Astrocyte (in vitro differentiated cells and primary cell): ENCODE results near the gene NTRK3.

Experiments used
- CTCF ChIP-seq: IDR thresholded peaks from 2 replicates; pipeline ENCODE4 v1.5.1; 2011; ENCODE audit warnings: low read depth, mild to moderate bottlenecking, inconsistent platforms, low read length, moderate library complexity; ENCODE audit not compliant: insufficient read depth
- EZH2 ChIP-seq: IDR thresholded peaks from 2 replicates; pipeline ENCODE4 v1.6.1; 2012; ENCODE audit warnings: mild to moderate bottlenecking, low read length, inconsistent platforms; ENCODE audit not compliant: insufficient read depth

DNA sequence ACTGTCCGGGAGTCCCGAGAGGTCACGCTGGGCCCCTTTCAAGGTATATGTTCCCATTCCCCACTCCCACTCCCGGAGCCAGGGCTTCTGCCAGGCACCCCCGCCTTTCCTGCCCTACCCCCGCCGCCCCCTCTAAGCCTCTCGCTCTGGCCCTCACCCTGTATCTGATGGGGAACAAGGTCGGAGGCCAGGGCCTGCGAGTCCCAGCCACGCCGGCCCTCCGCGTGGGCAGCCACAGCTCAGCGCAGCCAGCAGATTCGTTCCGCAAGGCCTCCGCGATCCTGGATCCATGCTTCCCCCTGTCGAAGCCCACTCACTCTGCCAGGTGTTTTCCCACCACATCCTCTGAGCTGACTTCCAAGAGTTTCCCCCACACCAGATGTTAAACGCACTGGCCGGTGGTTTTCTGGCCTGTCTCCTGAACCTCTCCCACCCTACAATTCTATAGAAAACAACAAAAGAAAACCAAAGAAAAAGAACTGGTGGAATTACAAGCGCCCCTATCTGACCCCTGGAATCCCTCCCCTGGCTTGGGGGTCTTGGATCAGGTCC is 303.7 kb downstream of the NTRK3 start:
- no peak for TF ChIP-seq CTCF
- TF ChIP-seq EZH2, result no peak
